Esophagus squamous epithelium (tissue), 5 donors: Measurements from ENCODE around the gene AP4M1. TPM values are rescaled to one million over a fixed set of nuclear protein-coding genes. Genes with fewer than 3 reads are reported as not detected.

Source experiments
- DNase-seq: peaks from one replicate; lab custom pipeline; 2025; lab: John Stamatoyannopoulos, UW
- H3K27ac ChIP-seq, 4 donors: fragments of 200-600 bp; sonication (generic); one replicate each; pipeline ENCODE4 v1.5.1; 2016 to 2019; ENCODE audit warnings: mild to moderate bottlenecking in 1 of 4
- H3K27me3 ChIP-seq, 4 donors: fragments of 200-600 bp; sonication (generic); 1 replicate in 3 of 4; 2 replicates in 1 of 4; pipeline versions ENCODE4 v1.5.1 to v1.6.0; 2017 to 2021; ENCODE audit warnings: antibody characterized with exemption in 1 of 4
- H3K36me3 ChIP-seq, 3 donors: fragments of 200-600 bp; sonication (generic); one replicate each; pipeline ENCODE4 v1.5.1; 2016 to 2019
- H3K4me1 ChIP-seq, 3 donors: fragments of 200-600 bp; sonication (generic); one replicate each; pipeline ENCODE4 v1.5.1; 2017 to 2019
- H3K4me3 ChIP-seq, 4 donors: fragments of 200-600 bp; sonication (generic); 1 replicate in 3 of 4; 2 replicates in 1 of 4; pipeline ENCODE4 v1.5.1; 2016 to 2019; ENCODE audit warnings: mild to moderate bottlenecking in 2 of 4, moderate library complexity in 1 of 4
- H3K9me3 ChIP-seq, 3 donors: fragments of 200-600 bp; sonication (generic); one replicate each; pipeline ENCODE4 v1.5.1; 2016 to 2019
- CTCF ChIP-seq, 6 experiments: fragments of 450-650 bp in 4 of 6; fragments of 200-600 bp in 2 of 6; sonication (generic) in 2 of 6; IDR thresholded peaks; one replicate each; pipeline ENCODE4 v1.5.1; 2016 to 2019; ENCODE audit warnings: antibody characterized with exemption in 6 of 6, mild to moderate bottlenecking in 4 of 6, moderate library complexity in 4 of 6
- POLR2A ChIP-seq, 4 donors: fragments of 450-650 bp; IDR thresholded peaks; one replicate each; pipeline ENCODE4 v1.6.1; 2017; ENCODE audit warnings: antibody characterized with exemption in 4 of 4, mild to moderate bottlenecking in 4 of 4, moderate library complexity in 3 of 4
- WGBS, 2 donors: methylation state at CpG; one replicate each; pipeline ENCODE4 v1.1.5; 2018; 5-methylcytosine and 5-hydroxymethylcytosine counted together
- intact Hi-C: fragments of 100-400 bp; cut with DNase I; formaldehyde crosslinking; loops from one replicate; pipeline ENCODE4 v1.15.0; 2022
- total RNA-seq, 4 donors: library from RNA; depleted of rRNA; stranded (reverse); fragments of >200 nt; gene quantifications; one replicate each; pipeline ENCODE4 v1.1.0, GENCODE V29; 2016
- donor health status: DM: yes; HTN: yes; CAD: no.

AP4M1 gene
- total RNA-seq, 4 donors from 2014 or later, result 8.1 to 26.1 (median 9.9) TPM

GRCh38 chr7:100075418-100075817, 26.0 kb upstream of the AP4M1 start:
- Histone ChIP-seq H3K27me3 (no peaks in the 10 kb centered on the region), H3K36me3 (peaks cover 47 to 96% (median 66%) of the 10 kb centered on the region in 3 donors), H3K4me1 (peaks cover 0 to 22% (median 11%) of the 10 kb centered on the region in 3 donors), H3K9me3 (peaks cover 9 to 31% (median 22%) of the 10 kb centered on the region in 3 donors), H3K27ac (no peak overlapping the region), H3K4me3 (no peak overlapping the region)
- intact Hi-C loops, result no loop called here
- TF ChIP-seq CTCF (IDR thresholded peaks at IDR 0.05) (no peak), POLR2A (IDR thresholded peaks at IDR 0.05) (no peak)
- whole genome bisulfite sequencing, 2 donors, result 91 to 96% methylated on average over 6 of the region's 6 CpGs
- DNase-seq, result no peak

GRCh38 chr7:100077205-100077604, 24.2 kb upstream of the AP4M1 start:
- no peaks in the 10 kb centered on the region for H3K27me3 ChIP-seq
- no peak for TF ChIP-seq CTCF (IDR thresholded peaks at IDR 0.05)
- no peak for TF ChIP-seq POLR2A (IDR thresholded peaks at IDR 0.05)
- H3K4me3 ChIP-seq, result no peak overlapping the region
- H3K4me1 ChIP-seq, result peaks cover 4 to 34% (median 17%) of the 10 kb centered on the region in 3 donors
- H3K27ac ChIP-seq, result no peak overlapping the region
- 91 to 96% methylated on average over 4 of the region's 4 CpGs for WGBS, 2 donors
- peaks cover 0 to 13% (median 6%) of the 10 kb centered on the region in 3 donors for H3K9me3 ChIP-seq
- intact Hi-C loops, result no loop called here
- H3K36me3 ChIP-seq, result peaks cover 29 to 78% (median 48%) of the 10 kb centered on the region in 3 donors
- DNase-seq, result no peak

GRCh38 chr7:100079024-100079560, 22.4 kb upstream of the AP4M1 start:
- H3K36me3 ChIP-seq, result peaks cover 12 to 59% (median 30%) of the 10 kb centered on the region in 3 donors
- TF ChIP-seq POLR2A (IDR thresholded peaks at IDR 0.05) (no peak), CTCF (IDR thresholded peaks at IDR 0.05) (no peak)

GRCh38 chr7:100080907-100081534, 20.4 kb upstream of the AP4M1 start:
- Histone ChIP-seq H3K4me1 (peaks cover 5 to 43% (median 24%) of the 10 kb centered on the region in 3 donors), H3K4me3 (peak overlapping the region; percentile 89 to 98 (median 94)), H3K36me3 (peaks cover 0 to 40% (median 13%) of the 10 kb centered on the region in 3 donors), H3K9me3 (no peaks in the 10 kb centered on the region), H3K27me3 (no peaks in the 10 kb centered on the region), H3K27ac (peak overlapping the region; percentile 89 to 94 (median 90))
- no peak for TF ChIP-seq CTCF (IDR thresholded peaks at IDR 0.05)
- no peak for TF ChIP-seq POLR2A (IDR thresholded peaks at IDR 0.05)
- DNase-seq, result no peak
- intact Hi-C loops, result no loop called here
- WGBS, 2 donors, result 1% methylated on average over 19 to 21 of the region's 34 CpGs

More at GRCh38 chr7:100079024-100079560, 22.4 kb upstream of the AP4M1 start:
- Histone ChIP-seq H3K4me1 (peaks cover 5 to 43% (median 24%) of the 10 kb centered on the region in 3 donors), H3K27ac (no peak overlapping the region), H3K4me3 (no peak overlapping the region), H3K9me3 (no peaks in the 10 kb centered on the region), H3K27me3 (no peaks in the 10 kb centered on the region)
- no peak for DNase-seq
- 77 to 85% methylated on average over 5 to 7 of the region's 7 CpGs for WGBS, 2 donors
- intact Hi-C loops, result no loop called here

GRCh38 chr7:100081535-100082102, 19.8 kb upstream of the AP4M1 start, which contains the start of gene ZNF3:
Gene ZNF3, minus strand, starts transcription at chr7:100081723. Its CDS starts 4,366 bp downstream, at chr7:100077357.
- intact Hi-C loops, result no loop called here
- Histone ChIP-seq H3K27me3 (no peaks in the 10 kb centered on the region), H3K36me3 (peaks cover 0 to 34% (median 7%) of the 10 kb centered on the region in 3 donors), H3K9me3 (no peaks in the 10 kb centered on the region), H3K4me1 (peaks cover 5 to 43% (median 24%) of the 10 kb centered on the region in 3 donors), H3K27ac (peak within 1 kb of the TSS; percentile 89 to 94 (median 90)), H3K4me3 (peak within 1 kb of the TSS; percentile 89 to 98 (median 94))
- DNase-seq, result peak; percentile 94
- TF ChIP-seq CTCF (IDR thresholded peaks at IDR 0.05), result peak; percentile 95 to 98 (median 96)
- TF ChIP-seq POLR2A (IDR thresholded peaks at IDR 0.05), result peak in 3 of 4 donors; percentile 6 to 61 (median 61)
- 0 to 1% methylated on average over 16 to 31 of the region's 55 CpGs for WGBS, 2 donors
